ENCODE results near the gene SPON2.

The SPON2 gene

GRCh38 chr4:1212546-1213335 is 40.4 kb upstream of the SPON2 start:
- peaks cover 21% of the 10 kb centered on the region for H3K4me1 ChIP-seq (ENCODE audit: insufficient read depth, low read length)
- H3K36me3 ChIP-seq (ENCODE audit: insufficient read depth, low read length): peaks cover 60% of the 10 kb centered on the region

GRCh38 chr4:1211891-1212545 is 39.6 kb upstream of the SPON2 start:
- H3K4me1 ChIP-seq (ENCODE audit: insufficient read depth, low read length): peaks cover 21% of the 10 kb centered on the region
- peaks cover 57% of the 10 kb centered on the region for H3K36me3 ChIP-seq (ENCODE audit: insufficient read depth, low read length)

More at GRCh38 chr4:1212546-1213335, 40.4 kb upstream of the SPON2 start:
- H3K4me3 ChIP-seq (ENCODE audit: low read length): no peak overlapping the region
- no peaks in the 10 kb centered on the region for H3K9me3 ChIP-seq (ENCODE audit: low read length)
- no peak overlapping the region for H2AFZ ChIP-seq (ENCODE audit: low read depth, low read length)
- H3K27me3 ChIP-seq (ENCODE audit: insufficient read depth, low read length): no peaks in the 10 kb centered on the region

DNA sequence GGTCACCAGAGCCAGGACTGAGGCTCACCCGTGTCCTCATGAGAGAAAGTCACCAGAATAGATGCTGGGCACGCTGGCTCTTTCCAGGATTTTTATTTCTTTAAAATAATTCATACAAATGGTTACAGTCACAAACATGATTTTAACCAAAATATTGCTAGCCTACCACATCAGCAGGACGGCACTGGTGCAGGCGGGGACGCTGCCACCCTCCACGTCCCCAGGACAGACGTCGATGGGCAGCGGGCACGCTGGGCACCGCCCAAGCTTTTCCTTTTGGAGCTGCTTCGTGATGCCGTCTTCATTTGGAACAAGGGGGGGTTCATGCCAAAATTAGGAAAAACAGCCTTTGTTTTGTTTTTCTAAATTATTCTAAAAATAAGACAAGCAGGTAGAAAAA is 39.0 kb upstream of the SPON2 start:
- peaks cover 51% of the 10 kb centered on the region for H3K36me3 ChIP-seq (ENCODE audit: insufficient read depth, low read length)
- H3K4me1 ChIP-seq (ENCODE audit: insufficient read depth, low read length): peaks cover 21% of the 10 kb centered on the region
- H3K4me3 ChIP-seq (ENCODE audit: low read length): no peak overlapping the region
- no peaks in the 10 kb centered on the region for H3K27me3 ChIP-seq (ENCODE audit: insufficient read depth, low read length)
- H2AFZ ChIP-seq (ENCODE audit: low read depth, low read length): no peak overlapping the region
- no peaks in the 10 kb centered on the region for H3K9me3 ChIP-seq (ENCODE audit: low read length)

More at GRCh38 chr4:1211891-1212545, 39.6 kb upstream of the SPON2 start:
- Histone ChIP-seq H3K4me3 (ENCODE audit: low read length) (no peak overlapping the region), H3K27me3 (ENCODE audit: insufficient read depth, low read length) (no peaks in the 10 kb centered on the region), H3K9me3 (ENCODE audit: low read length) (no peaks in the 10 kb centered on the region), H2AFZ (ENCODE audit: low read depth, low read length) (no peak overlapping the region)

GRCh38 chr4:1210971-1211370 is 38.6 kb upstream of the SPON2 start:
- no peak overlapping the region for H2AFZ ChIP-seq (ENCODE audit: low read depth, low read length)
- no peaks in the 10 kb centered on the region for H3K9me3 ChIP-seq (ENCODE audit: low read length)
- peaks cover 47% of the 10 kb centered on the region for H3K36me3 ChIP-seq (ENCODE audit: insufficient read depth, low read length)
- no peak overlapping the region for H3K4me3 ChIP-seq (ENCODE audit: low read length)
- H3K27me3 ChIP-seq (ENCODE audit: insufficient read depth, low read length): no peaks in the 10 kb centered on the region
- peaks cover 21% of the 10 kb centered on the region for H3K4me1 ChIP-seq (ENCODE audit: insufficient read depth, low read length)

- Histone ChIP-seq H3K9me3 (ENCODE audit: low read length) (no peaks in the 10 kb centered on the region), H3K36me3 (ENCODE audit: insufficient read depth, low read length) (peaks cover 41% of the 10 kb centered on the region), H3K27me3 (ENCODE audit: insufficient read depth, low read length) (no peaks in the 10 kb centered on the region), H3K4me3 (ENCODE audit: low read length) (no peak overlapping the region), H3K4me1 (ENCODE audit: insufficient read depth, low read length) (peaks cover 21% of the 10 kb centered on the region), H2AFZ (ENCODE audit: low read depth, low read length) (no peak overlapping the region)
Observed at GRCh38 chr4:1210241-1210841, 38.0 kb upstream of the SPON2 start.

GRCh38 chr4:1209821-1210220 is 37.4 kb upstream of the SPON2 start:
- H2AFZ ChIP-seq (ENCODE audit: low read depth, low read length): no peak overlapping the region
- H3K36me3 ChIP-seq (ENCODE audit: insufficient read depth, low read length): peaks cover 36% of the 10 kb centered on the region
- no peaks in the 10 kb centered on the region for H3K27me3 ChIP-seq (ENCODE audit: insufficient read depth, low read length)
- H3K4me3 ChIP-seq (ENCODE audit: low read length): no peak overlapping the region
- H3K9me3 ChIP-seq (ENCODE audit: low read length): no peaks in the 10 kb centered on the region
- H3K4me1 ChIP-seq (ENCODE audit: insufficient read depth, low read length): peaks cover 21% of the 10 kb centered on the region

GRCh38 chr4:1208970-1209704 is 36.8 kb upstream of the SPON2 start:
- H2AFZ ChIP-seq (ENCODE audit: low read depth, low read length): no peak overlapping the region
- peaks cover 21% of the 10 kb centered on the region for H3K4me1 ChIP-seq (ENCODE audit: insufficient read depth, low read length)
- H3K4me3 ChIP-seq (ENCODE audit: low read length): no peak overlapping the region
- no peaks in the 10 kb centered on the region for H3K27me3 ChIP-seq (ENCODE audit: insufficient read depth, low read length)
- H3K36me3 ChIP-seq (ENCODE audit: insufficient read depth, low read length): peaks cover 31% of the 10 kb centered on the region
- H3K9me3 ChIP-seq (ENCODE audit: low read length): no peaks in the 10 kb centered on the region

- Histone ChIP-seq H3K36me3 (ENCODE audit: insufficient read depth, low read length) (peaks cover 24% of the 10 kb centered on the region), H2AFZ (ENCODE audit: low read depth, low read length) (no peak overlapping the region), H3K4me3 (ENCODE audit: low read length) (no peak overlapping the region), H3K27me3 (ENCODE audit: insufficient read depth, low read length) (no peaks in the 10 kb centered on the region), H3K4me1 (ENCODE audit: insufficient read depth, low read length) (peaks cover 21% of the 10 kb centered on the region), H3K9me3 (ENCODE audit: low read length) (no peaks in the 10 kb centered on the region)
Observed at GRCh38 chr4:1208266-1208961, 36.0 kb upstream of the SPON2 start.

DNA sequence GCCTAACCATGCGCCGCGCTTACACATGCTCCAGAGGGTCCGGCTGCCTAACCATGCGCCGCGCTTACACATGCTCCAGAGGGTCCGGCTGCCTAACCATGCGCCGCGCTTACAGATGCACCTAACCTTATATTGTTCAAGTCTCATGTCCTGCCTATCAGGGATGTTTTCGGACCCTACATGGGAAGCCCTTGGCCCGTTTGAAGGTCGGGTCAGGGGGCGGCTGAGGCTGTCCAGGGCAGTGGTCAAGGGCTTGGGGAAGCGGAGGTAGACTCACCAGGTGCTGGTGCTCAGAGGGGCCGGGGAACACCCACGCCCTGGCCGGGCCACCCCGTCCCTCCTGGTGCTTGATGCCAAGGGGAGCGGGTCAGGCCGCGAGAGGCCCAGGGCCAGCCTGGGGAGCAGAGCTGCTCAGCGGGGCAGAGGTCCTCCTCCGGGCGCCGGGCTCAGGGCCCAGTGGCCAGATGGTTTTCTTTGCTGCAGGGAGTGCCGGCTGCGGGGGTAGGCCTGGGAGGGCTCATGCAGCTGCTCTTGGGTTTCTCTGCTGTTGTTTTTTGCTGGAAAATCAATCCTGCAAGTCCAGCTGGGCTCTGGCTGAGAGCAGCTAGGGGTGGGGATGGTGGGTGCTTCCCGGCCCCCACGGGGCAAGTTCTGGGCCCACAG is 35.4 kb upstream of the SPON2 start:
- H2AFZ ChIP-seq (ENCODE audit: low read depth, low read length): no peak overlapping the region
- no peaks in the 10 kb centered on the region for H3K9me3 ChIP-seq (ENCODE audit: low read length)
- peaks cover 21% of the 10 kb centered on the region for H3K4me1 ChIP-seq (ENCODE audit: insufficient read depth, low read length)
- H3K36me3 ChIP-seq (ENCODE audit: insufficient read depth, low read length): peaks cover 17% of the 10 kb centered on the region
- H3K4me3 ChIP-seq (ENCODE audit: low read length): no peak overlapping the region
- no peaks in the 10 kb centered on the region for H3K27me3 ChIP-seq (ENCODE audit: insufficient read depth, low read length)

- Histone ChIP-seq H3K36me3 (ENCODE audit: insufficient read depth, low read length) (peaks cover 11% of the 10 kb centered on the region), H3K4me1 (ENCODE audit: insufficient read depth, low read length) (peaks cover 21% of the 10 kb centered on the region)
Observed at GRCh38 chr4:1207157-1207470, 34.7 kb upstream of the SPON2 start.

DNA sequence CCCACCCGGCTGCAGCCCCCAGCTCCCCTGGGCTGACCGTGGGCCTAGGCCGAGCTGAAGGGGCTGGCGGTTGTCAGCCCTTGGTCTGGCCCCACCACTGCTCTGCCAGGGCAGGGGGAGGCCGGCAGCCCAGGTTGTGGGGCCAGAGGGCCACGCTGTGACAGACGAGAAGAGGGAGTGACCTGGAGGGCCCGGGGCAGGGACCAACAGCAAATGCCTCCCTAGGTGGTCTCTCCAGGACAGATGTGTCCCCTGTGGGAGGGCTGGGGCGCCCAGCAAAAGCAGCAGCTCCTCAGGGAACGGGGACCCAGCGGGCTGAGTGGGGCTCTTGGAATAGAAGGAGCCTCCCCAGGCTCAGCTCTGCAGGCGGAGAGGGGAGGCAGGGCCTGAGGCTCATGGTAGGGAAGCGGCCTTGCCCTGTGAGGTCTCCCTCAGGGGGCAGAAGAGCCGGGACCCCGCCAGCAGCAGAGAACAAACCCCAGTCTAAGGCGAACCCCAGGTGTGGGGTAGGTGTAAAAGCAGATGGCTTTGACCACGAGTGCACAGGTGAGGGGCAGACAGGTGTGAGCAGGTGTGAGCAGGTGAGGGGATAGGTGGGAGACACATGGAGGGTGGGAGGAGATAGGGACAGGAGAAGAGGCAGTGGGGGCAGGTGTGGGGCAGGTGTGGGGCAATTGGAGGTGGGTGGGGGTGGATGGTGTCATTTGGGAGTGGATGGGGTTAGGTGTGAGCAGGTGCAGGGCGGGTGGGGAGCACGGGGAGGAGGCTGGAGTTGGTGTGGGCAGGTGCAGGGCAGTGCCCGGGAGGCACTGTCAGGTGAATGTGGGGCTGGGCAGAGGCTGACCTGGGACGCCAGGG is 34.1 kb upstream of the SPON2 start:
- Histone ChIP-seq H3K4me1 (ENCODE audit: insufficient read depth, low read length) (peaks cover 21% of the 10 kb centered on the region), H3K4me3 (ENCODE audit: low read length) (no peak overlapping the region), H3K36me3 (ENCODE audit: insufficient read depth, low read length) (peaks cover 8% of the 10 kb centered on the region), H3K27me3 (ENCODE audit: insufficient read depth, low read length) (no peaks in the 10 kb centered on the region), H2AFZ (ENCODE audit: low read depth, low read length) (no peak overlapping the region), H3K9me3 (ENCODE audit: low read length) (no peaks in the 10 kb centered on the region)

More at GRCh38 chr4:1207157-1207470, 34.7 kb upstream of the SPON2 start:
- no peaks in the 10 kb centered on the region for H3K27me3 ChIP-seq (ENCODE audit: insufficient read depth, low read length)
- H2AFZ ChIP-seq (ENCODE audit: low read depth, low read length): no peak overlapping the region
- H3K4me3 ChIP-seq (ENCODE audit: low read length): no peak overlapping the region
- H3K9me3 ChIP-seq (ENCODE audit: low read length): no peaks in the 10 kb centered on the region

Data from neuron (in vitro differentiated cells).